HCT116 (cell line): ENCODE measurements around the gene ESD. TPM values are rescaled to one million over a fixed set of nuclear protein-coding genes. Genes with fewer than 3 reads are reported as not detected.
A peak's percentile ranks its signal among the peaks of the same experiment; 100 is the strongest.

Experiments
- ATAC-seq: fragments of 200-7000 bp; cut with Tn5 transposase; 2 replicates; pipeline ENCODE4 v1.9.1; 2020; ENCODE audit warnings: mild to moderate bottlenecking, moderate library complexity
- BruUV-seq: library from RNA; stranded (reverse); fragments of 400-500 nt; replicated peaks from 2 replicates; lab custom pipeline; 2021; lab: Mats Ljungman, UMichigan
- CTCF ChIA-PET: fragments of 300-600 bp; sonication (Branson Sonifier 250); formaldehyde crosslinking; loops from one replicate; lab custom pipeline; 2021; ENCODE audit warnings: antibody characterized with exemption; lab: Charles Lee
- POLR2A ChIA-PET: fragments of 300-600, 350-600 bp; sonication (Branson Sonifier 250); formaldehyde crosslinking; loops from one replicate; lab custom pipeline; 2021; ENCODE audit warnings: antibody characterized with exemption; lab: Charles Lee
- RAD21 ChIA-PET, 2 experiments: fragments of 300-600 bp; sonication (Branson Sonifier 250); formaldehyde crosslinking; loops; one replicate each; lab custom pipeline; 2023; ENCODE audit warnings: low total read pairs in 2 of 2; ENCODE audit not compliant: uncharacterized antibody in 2 of 2, unreplicated experiment in 2 of 2, low non-redundant PET in 1 of 2; lab: Charles Lee
- DNase-seq: peaks from one replicate; pipeline ENCODE4 v3.0.0-alpha.2; 2010; ENCODE audit warnings: low read depth, low spot score
- H2AFZ ChIP-seq: fragments of 200-600 bp; shearing (Covaris generic), sonication (generic); 2 replicates; pipeline ENCODE4 v1.6.1; 2017; ENCODE audit warnings: low read depth, mixed run types, mixed read lengths, antibody characterized with exemption, low read length; ENCODE audit not compliant: poor library complexity, severe bottlenecking
- H3K27ac ChIP-seq: 2 replicates; pipeline ENCODE4 v1.5.1; 2012; ENCODE audit warnings: low read depth, low read length
- H3K27me3 ChIP-seq: fragments of 200-600 bp; sonication (generic); 2 replicates; pipeline ENCODE4 v1.6.1; 2016; ENCODE audit warnings: mixed run types, low read length, mixed read lengths; ENCODE audit not compliant: insufficient read depth
- H3K36me3 ChIP-seq, 2 experiments: fragments of 200-500 bp in 1 of 2; fragments of 200-600 bp in 1 of 2; sonication (Bioruptor generic) in 1 of 2; sonication (generic) in 1 of 2; 2 replicates each; pipeline versions ENCODE4 v1.5.1 to v1.6.1; 2014 to 2016; ENCODE audit warnings: low read length in 2 of 2, inconsistent platforms in 1 of 2, mixed read lengths in 1 of 2, mixed run types in 1 of 2; ENCODE audit not compliant: insufficient read depth in 2 of 2, control insufficient read depth in 1 of 2
- H3K4me1 ChIP-seq, 2 experiments: fragments of 200-600 bp in 1 of 2; sonication (generic) in 1 of 2; 2 replicates each; pipeline versions ENCODE4 v1.5.1 to v1.6.1; 2012 to 2017; ENCODE audit warnings: low read length in 2 of 2, inconsistent platforms in 1 of 2, mild to moderate bottlenecking in 1 of 2, mixed read lengths in 1 of 2, mixed run types in 1 of 2, moderate library complexity in 1 of 2; ENCODE audit not compliant: insufficient read depth in 2 of 2, control insufficient read depth in 1 of 2
- H3K4me2 ChIP-seq: fragments of 200-600 bp; sonication (generic); 2 replicates; pipeline ENCODE4 v1.6.1; 2017; ENCODE audit warnings: mixed run types, low read length, mixed read lengths
- H3K4me3 ChIP-seq, 2 experiments: fragments of 200-600 bp in 1 of 2; sonication (generic) in 1 of 2; replicated peaks in 1 of 2; 2 replicates each; pipeline ENCODE4 v1.5.1; 2011 to 2016; ENCODE audit warnings: low read length in 2 of 2, control low read depth in 1 of 2, low read depth in 1 of 2, mild to moderate bottlenecking in 1 of 2, mixed read lengths in 1 of 2, mixed run types in 1 of 2
- H3K79me2 ChIP-seq: fragments of 200-600 bp; sonication (generic); 2 replicates; pipeline ENCODE4 v1.6.1; 2017; ENCODE audit warnings: mild to moderate bottlenecking, mixed run types, low read length, moderate library complexity, mixed read lengths; ENCODE audit not compliant: insufficient read depth
- H3K9ac ChIP-seq: fragments of 200-600 bp; sonication (generic); 2 replicates; pipeline ENCODE4 v1.6.1; 2016; ENCODE audit warnings: low read length, mixed read lengths
- H3K9me2 ChIP-seq: fragments of 200-600 bp; sonication (generic), shearing (Covaris generic); 2 replicates; pipeline ENCODE4 v1.6.1; 2017; ENCODE audit warnings: mixed run types, mild to moderate bottlenecking, moderate library complexity; ENCODE audit not compliant: insufficient read depth
- H3K9me3 ChIP-seq, 2 experiments: fragments of 200-500 bp in 1 of 2; fragments of 200-600 bp in 1 of 2; sonication (Bioruptor generic) in 1 of 2; sonication (generic) in 1 of 2; 2 replicates each; pipeline ENCODE4 v1.6.1; 2014 to 2017; ENCODE audit warnings: low read length in 2 of 2, mixed read lengths in 2 of 2, inconsistent platforms in 1 of 2, low read depth in 1 of 2, mild to moderate bottlenecking in 1 of 2, mixed run types in 1 of 2, moderate library complexity in 1 of 2; ENCODE audit not compliant: control insufficient read depth in 1 of 2, insufficient read depth in 1 of 2
- H4K20me1 ChIP-seq: fragments of 200-600 bp; sonication (generic), shearing (Covaris generic); 2 replicates; pipeline ENCODE4 v1.6.1; 2017; ENCODE audit warnings: mixed run types, mild to moderate bottlenecking, moderate library complexity; ENCODE audit not compliant: insufficient read depth
- CEBPB ChIP-seq: IDR thresholded peaks from 2 replicates; pipeline ENCODE4 v1.6.1; 2012; ENCODE audit warnings: low read depth
- CTCF ChIP-seq, 3 experiments: fragments of 200-600 bp in 1 of 3; sonication (generic) in 1 of 3; IDR thresholded peaks in 2 of 3; conservative IDR thresholded peaks in 1 of 3; 2 replicates each; pipeline ENCODE4 v1.5.1; 2012 to 2017; ENCODE audit warnings: low read depth in 2 of 3, low read length in 2 of 3, antibody characterized with exemption in 1 of 3, borderline replicate concordance in 1 of 3, control low read depth in 1 of 3, mild to moderate bottlenecking in 1 of 3, mixed read lengths in 1 of 3, mixed run types in 1 of 3, moderate library complexity in 1 of 3; ENCODE audit not compliant: insufficient read depth in 1 of 3
- EGR1 ChIP-seq: IDR thresholded peaks from 2 replicates; pipeline ENCODE4 v1.6.1; 2012; ENCODE audit warnings: low read depth
- ELF1 ChIP-seq: IDR thresholded peaks from 2 replicates; pipeline ENCODE4 v1.6.1; 2012; ENCODE audit warnings: low read depth, borderline replicate concordance
- EZH2 ChIP-seq: fragments of 200-600 bp; sonication (generic); IDR thresholded peaks from 2 replicates; pipeline ENCODE4 v1.6.1; 2017; ENCODE audit warnings: antibody characterized with exemption, mixed run types
- FOSL1 ChIP-seq: IDR thresholded peaks from 2 replicates; pipeline ENCODE4 v1.6.1; 2012; ENCODE audit warnings: low read depth
- MAX ChIP-seq: IDR thresholded peaks from 2 replicates; pipeline ENCODE4 v1.6.1; 2012
- POLR2AphosphoS5 ChIP-seq: IDR thresholded peaks from 2 replicates; pipeline ENCODE4 v1.6.1; 2011; ENCODE audit warnings: mild to moderate bottlenecking, low read depth, low read length, moderate library complexity
- RAD21 ChIP-seq: IDR thresholded peaks from 2 replicates; pipeline ENCODE4 v1.6.1; 2012; ENCODE audit warnings: low read depth, mild to moderate bottlenecking
- SRF ChIP-seq: IDR thresholded peaks from 2 replicates; pipeline ENCODE4 v1.6.1; 2012; ENCODE audit warnings: low read depth
- ZBTB33 ChIP-seq: IDR thresholded peaks from 2 replicates; pipeline ENCODE4 v1.6.1; 2011; ENCODE audit warnings: mild to moderate bottlenecking, low read length, moderate library complexity; ENCODE audit not compliant: insufficient replicate concordance; ENCODE audit errors: extremely low read depth
- intact Hi-C: fragments of 100-400 bp; cut with micrococcal nuclease; formaldehyde crosslinking; loops from 2 replicates; pipeline ENCODE4 v1.10.0; 2022
- total RNA-seq: library from RNA; stranded (reverse); gene quantifications from one replicate; pipeline ENCODE4 v1.2.1, GENCODE V29; 2021; ENCODE audit not compliant: unreplicated experiment

ESD gene
- total RNA-seq, 1 experiment from 2014 or later: 111 TPM

GRCh38 chr13:46831588-46832194, 34.7 kb upstream of the ESD start:
- H2AFZ ChIP-seq: peak overlapping the region; percentile 66
- ChIA-PET RAD21 (no interaction called here), CTCF (interaction anchor here (0.7 to 1.4 kb wide), 4 partner anchors 9 to 142 kb away, joined by 3 to 4 read pairs (median 3); no protein-coding TSS in a partner anchor), POLR2A (no interaction called here)
- H4K20me1 ChIP-seq: no peaks in the 10 kb centered on the region
- H3K27me3 ChIP-seq: no peaks in the 10 kb centered on the region
- no peak overlapping the region for H3K9ac ChIP-seq
- no peaks in the 10 kb centered on the region for H3K9me3 ChIP-seq
- intact Hi-C loops: loop anchor here (1.0 to 10.0 kb wide), 4 partner anchors 768 to 1938 kb away; no protein-coding TSS in a partner anchor
- no peaks in the 10 kb centered on the region for H3K36me3 ChIP-seq
- H3K4me2 ChIP-seq: no peak overlapping the region
- H3K4me1 ChIP-seq: no peaks in the 10 kb centered on the region
- no peak overlapping the region for H3K4me3 ChIP-seq
- TF ChIP-seq CTCF (IDR thresholded peaks at IDR 0.05 in 2 of 3, conservative IDR thresholded peaks at IDR 0.05 in 1 of 3; ENCODE audit: borderline replicate concordance in 1 of 3, insufficient read depth in 1 of 3, low read depth in 2 of 3, low read length in 2 of 3) (peak; percentile 48 to 95 (median 59); a peak in 5 of 6 replicates), RAD21 (peak; percentile 78), CEBPB (no peak), MAX (no peak)
- DNase-seq: peak; percentile 51
- no TSS peak for BruUV-seq
- no peak overlapping the region for H3K27ac ChIP-seq
- no peaks in the 10 kb centered on the region for H3K9me2 ChIP-seq
- ATAC-seq: peak; percentile 91
- H3K79me2 ChIP-seq: no peaks in the 10 kb centered on the region

GRCh38 chr13:46830405-46831005, 33.5 kb upstream of the ESD start:
- H3K4me3 ChIP-seq: no peak overlapping the region
- DNase-seq: no peak
- no peaks in the 10 kb centered on the region for H3K27me3 ChIP-seq
- TF ChIP-seq SRF: no peak
- TF ChIP-seq EZH2: no peak
- TF ChIP-seq ELF1: no peak
- TF ChIP-seq FOSL1: no peak
- no peak for TF ChIP-seq POLR2AphosphoS5
- TF ChIP-seq CTCF (IDR thresholded peaks at IDR 0.05 in 2 of 3, conservative IDR thresholded peaks at IDR 0.05 in 1 of 3; ENCODE audit: borderline replicate concordance in 1 of 3, insufficient read depth in 1 of 3, low read depth in 2 of 3, low read length in 2 of 3): no peak
- no peak for TF ChIP-seq EGR1
- no peak for TF ChIP-seq ZBTB33
- H3K9me2 ChIP-seq: no peaks in the 10 kb centered on the region
- intact Hi-C loops: loop anchor here (1.0 to 10.0 kb wide), 3 partner anchors 769 to 1939 kb away; no protein-coding TSS in a partner anchor
- H3K9me3 ChIP-seq: no peaks in the 10 kb centered on the region
- RAD21 ChIA-PET: no interaction called here
- H4K20me1 ChIP-seq: no peaks in the 10 kb centered on the region
- no peak overlapping the region for H3K4me2 ChIP-seq
- no peak overlapping the region for H3K9ac ChIP-seq
- no peak overlapping the region for H3K27ac ChIP-seq
- BruUV-seq: no TSS peak
- no peaks in the 10 kb centered on the region for H3K36me3 ChIP-seq
- H3K79me2 ChIP-seq: no peaks in the 10 kb centered on the region
- no peak overlapping the region for H2AFZ ChIP-seq
- H3K4me1 ChIP-seq: no peaks in the 10 kb centered on the region
- ATAC-seq: no peak
- CTCF ChIA-PET: interaction anchor here (0.7 kb wide), 1 partner anchor 15 kb away, joined by 3 read pairs; no protein-coding TSS in a partner anchor
- POLR2A ChIA-PET: no interaction called here
